Activated CD4-positive, alpha-beta T cell treated with anti-CD3 and anti-CD28 coated beads for 48 hours (primary cell): Measurements from ENCODE around the gene ADAM22.

Experiments
- DNase-seq: peaks from one replicate; pipeline ENCODE4 v3.0.0-alpha.2; 2020

The ADAM22 gene

DNA sequence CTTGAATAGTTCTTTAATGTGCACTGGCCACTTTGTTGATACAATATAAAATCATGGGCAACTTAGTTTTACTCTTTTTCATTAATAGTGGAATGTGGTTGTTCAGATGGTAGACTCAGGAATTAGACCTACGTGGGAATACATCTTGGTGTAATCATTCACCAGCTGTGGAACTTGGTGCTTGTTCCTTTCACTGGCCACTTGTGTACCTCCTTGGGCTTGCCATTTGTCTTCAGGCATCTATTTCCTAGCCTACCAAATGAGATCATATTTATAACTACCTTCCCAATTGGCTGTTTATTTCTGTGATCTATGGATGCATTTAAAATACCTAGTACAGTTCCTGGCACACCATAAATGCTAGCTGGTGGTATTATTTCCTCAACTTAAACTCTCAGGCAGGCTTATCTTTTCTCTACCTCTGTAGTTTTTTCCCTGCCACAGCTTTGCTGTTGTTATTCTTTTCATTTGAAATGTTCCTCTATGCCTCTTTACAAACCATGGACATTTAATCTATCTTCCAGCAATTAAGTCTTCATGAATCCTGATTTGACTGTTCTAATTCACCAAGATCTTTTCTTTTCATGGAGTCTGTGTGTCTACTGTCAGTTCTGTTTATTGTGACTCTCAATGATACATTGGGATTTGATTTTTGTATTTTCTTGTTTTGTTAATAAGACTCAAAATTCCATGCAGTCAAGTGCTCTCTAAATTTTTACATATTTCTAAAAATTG, 113.0 kb downstream of the ADAM22 start:
- DNase-seq = no peak

- no peak for DNase-seq
Observed at GRCh38 chr7:88057655-88058054, 123.6 kb downstream of the ADAM22 start.

GRCh38 chr7:88062238-88062637, 128.2 kb downstream of the ADAM22 start:
- no peak for DNase-seq

DNA sequence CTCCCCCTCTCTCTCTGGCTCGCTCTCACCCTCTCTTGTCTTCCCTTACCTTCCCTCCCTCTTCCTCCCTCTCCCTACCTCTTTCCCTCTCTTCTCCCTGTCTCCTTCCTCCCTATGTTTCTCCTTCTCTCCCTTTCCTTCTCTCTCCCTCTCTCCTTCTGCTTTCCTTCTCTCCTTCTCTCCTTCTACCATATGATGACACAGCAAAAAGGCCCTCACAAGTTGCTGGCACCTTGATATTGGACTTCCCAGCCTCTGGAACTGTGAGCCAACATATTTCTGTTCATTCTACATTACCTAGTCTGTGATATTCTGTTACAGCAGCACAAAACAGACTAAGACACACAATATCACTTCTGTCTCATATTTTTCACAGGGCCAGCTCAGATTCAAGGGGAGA, 135.0 kb downstream of the ADAM22 start:
- no peak for DNase-seq

DNA sequence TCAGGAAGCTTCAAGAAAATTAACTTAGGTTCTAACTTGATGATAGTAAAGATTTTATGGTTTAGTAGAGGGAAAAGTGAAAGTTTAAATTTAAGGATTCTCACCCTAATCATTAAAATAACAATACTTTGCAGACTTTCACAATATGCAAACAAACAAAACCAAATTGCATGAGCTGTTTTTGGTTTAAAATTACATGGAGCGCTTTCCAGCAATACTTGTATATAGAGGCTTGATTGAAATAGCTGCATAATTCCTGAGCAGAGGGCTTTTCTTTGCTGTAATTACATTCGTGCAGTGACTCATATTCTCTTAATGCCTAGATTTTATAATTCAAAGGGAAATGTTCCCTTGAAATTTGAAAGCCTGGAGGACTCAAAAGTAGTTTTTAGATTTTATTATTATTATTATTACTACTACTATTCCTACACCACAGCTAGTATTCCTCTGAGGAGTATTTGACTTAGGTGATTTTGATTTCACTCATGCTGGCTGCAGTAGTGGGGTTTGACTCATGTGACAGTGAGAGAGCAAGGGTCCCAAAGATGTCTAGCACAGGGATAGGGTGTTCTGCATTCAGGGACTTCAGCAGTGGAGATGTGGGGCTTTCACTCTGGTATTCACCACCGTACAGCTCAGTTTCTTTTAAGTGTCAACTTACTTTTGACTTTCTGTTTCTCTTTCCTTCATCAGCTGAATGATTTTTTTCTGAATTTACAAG, 138.1 kb downstream of the ADAM22 start:
- no peak for DNase-seq

- no peak for DNase-seq
Observed at GRCh38 chr7:88072715-88073055, 138.6 kb downstream of the ADAM22 start.

- no peak for DNase-seq
Observed at GRCh38 chr7:88073626-88074025, 139.6 kb downstream of the ADAM22 start.

GRCh38 chr7:88075216-88075615, 141.2 kb downstream of the ADAM22 start:
- DNase-seq = no peak

DNA sequence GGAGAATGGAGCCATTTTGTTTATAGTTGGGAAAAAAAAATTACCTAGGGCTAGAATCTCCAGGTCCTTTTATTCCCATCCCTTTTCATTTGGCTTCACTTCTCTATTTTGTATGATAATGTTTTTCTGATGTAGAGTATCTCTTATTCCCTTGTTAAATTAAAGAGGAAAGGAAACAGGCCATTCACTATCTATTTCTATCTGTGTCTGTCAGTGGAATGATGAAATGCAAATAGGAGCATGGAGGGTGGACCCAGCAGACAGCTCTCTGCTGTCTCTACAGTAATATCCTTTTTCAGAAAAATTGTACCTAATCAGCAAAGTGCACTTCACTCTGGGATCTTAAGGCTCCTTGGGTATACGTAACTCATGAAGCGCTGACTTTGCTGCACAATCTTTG, 149.8 kb downstream of the ADAM22 start:
- DNase-seq = no peak

GRCh38 chr7:88089561-88089960, 155.5 kb downstream of the ADAM22 start:
- no peak for DNase-seq

- DNase-seq = no peak
Observed at GRCh38 chr7:88090240-88090639, 156.2 kb downstream of the ADAM22 start.

GRCh38 chr7:88090671-88091070, 156.6 kb downstream of the ADAM22 start:
- no peak for DNase-seq

DNA sequence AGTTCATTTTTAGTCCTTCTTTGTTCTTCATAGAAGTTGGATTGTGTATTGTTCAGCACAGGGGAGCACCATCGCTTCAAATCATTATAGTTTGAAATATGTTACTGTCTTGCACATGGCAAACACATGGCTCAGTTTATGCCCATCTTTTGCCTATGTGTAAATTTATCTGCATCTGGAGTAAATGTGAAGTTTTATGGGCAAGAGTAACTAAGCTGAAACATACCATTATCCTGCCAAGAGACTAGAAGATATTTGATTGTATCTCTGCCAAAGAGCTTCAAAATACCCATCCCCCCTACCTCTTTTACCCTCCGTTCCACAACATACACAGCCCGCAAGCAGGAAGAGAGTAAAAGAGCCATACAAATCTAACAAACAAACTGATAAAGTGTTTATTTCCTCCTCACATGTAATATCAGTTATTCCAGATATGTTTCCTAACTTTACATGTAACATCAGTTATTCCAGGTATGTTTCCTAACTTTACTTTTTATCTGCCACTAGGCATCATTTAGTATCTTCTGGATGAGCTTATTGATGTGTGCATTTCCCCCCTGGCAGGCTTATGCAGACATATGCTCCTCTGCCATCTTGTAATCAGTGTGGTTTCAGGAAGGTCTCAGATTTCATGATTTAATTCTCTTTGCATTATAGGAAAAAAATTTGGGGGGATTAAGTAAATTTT, 158.1 kb downstream of the ADAM22 start:
- no peak for DNase-seq

DNA sequence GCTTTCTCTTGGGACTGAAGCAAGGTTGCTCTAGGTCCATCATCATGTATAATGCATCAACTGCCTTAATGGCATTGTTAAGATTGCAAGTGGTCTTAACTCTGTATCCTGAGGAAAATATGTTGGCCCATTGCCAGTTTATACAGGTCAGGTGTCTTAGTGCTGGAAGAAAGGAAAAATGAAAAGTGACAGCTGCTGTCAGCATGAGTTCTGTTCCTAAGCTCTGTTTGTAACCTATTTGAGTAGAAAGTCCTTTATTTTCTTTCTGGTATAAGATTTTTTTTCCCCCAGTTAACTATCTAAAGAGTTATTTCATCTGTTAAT, 158.6 kb downstream of the ADAM22 start:
- DNase-seq = no peak

GRCh38 chr7:88101769-88102168, 167.7 kb downstream of the ADAM22 start:
- peak; percentile 5 for DNase-seq

DNA sequence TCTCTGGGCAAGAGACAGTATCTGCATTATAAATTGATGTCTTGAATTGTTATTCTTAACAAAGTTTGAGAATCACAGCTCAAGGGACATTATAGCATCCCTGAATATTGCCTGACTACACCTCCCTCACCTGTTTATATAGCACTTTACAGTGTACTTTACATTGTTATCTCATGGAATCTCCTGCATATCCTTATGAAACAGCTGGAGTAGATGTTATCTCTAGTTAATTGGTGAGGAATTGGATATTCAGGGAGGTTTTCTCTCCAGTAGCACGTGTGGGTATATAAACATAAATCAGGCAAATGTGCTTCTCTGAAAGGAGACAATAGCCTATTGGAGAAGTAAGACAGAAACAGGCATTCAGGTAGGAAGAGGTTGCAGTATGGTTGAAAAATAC, 168.6 kb downstream of the ADAM22 start:
- DNase-seq = no peak

DNA sequence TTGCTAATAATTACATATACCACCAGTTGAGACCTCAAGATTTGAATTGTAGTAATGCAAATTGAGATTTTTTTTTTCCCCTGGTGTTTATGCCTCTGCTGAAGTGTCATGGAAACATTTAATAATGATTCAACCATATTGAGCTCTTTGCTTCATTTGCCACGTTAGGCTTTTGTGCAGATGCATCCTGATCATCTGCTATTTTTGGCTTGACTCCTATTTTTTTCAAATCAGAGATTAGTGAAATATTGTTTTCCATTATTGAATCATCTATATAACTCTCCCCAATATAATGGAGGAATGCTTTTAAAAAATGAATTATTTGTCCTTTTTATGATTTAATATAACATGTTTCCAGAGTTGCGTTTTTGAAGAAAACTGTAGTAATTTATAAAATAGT, 170.7 kb downstream of the ADAM22 start:
- DNase-seq = no peak

DNA sequence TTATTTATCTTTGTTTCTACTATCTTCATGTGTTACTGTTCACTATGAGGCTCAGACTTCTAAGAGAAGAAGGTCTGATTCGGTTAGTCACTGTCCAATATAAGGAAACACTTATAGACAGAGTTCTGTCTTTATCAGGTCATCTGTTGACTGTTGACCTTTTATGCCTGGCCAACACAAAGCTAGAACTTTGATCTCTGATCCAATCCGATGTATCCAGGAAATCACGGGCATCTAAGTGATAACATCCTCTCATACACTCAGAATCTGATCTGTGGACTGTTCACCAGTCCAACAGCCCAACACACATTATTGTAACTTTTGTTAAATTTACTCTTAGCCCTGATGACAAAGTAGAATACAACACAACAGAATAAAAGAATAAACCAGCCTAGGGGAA, 171.2 kb downstream of the ADAM22 start:
- DNase-seq = no peak

- DNase-seq = peak; percentile 37
Observed at GRCh38 chr7:88106434-88106833, 172.4 kb downstream of the ADAM22 start.

DNA sequence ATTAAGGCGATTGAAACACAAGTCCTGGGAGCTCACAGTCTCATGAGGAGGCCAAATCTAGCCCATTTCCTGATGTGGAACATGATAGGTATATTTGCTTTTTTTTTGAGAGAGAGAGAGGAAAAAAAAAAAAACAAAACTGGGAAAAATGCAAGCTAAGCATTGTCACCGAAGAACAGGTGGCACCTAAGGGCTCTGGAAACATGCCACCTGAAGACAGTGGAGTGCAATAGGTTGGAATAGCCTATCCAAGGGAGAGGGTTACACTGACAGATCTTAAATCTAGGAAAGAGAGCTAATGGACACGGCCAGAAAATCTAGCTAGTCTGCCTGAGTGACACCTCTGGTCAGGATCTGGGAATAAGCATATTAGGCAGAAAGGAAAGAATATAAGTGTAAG, 175.6 kb downstream of the ADAM22 start:
- DNase-seq = no peak

DNA sequence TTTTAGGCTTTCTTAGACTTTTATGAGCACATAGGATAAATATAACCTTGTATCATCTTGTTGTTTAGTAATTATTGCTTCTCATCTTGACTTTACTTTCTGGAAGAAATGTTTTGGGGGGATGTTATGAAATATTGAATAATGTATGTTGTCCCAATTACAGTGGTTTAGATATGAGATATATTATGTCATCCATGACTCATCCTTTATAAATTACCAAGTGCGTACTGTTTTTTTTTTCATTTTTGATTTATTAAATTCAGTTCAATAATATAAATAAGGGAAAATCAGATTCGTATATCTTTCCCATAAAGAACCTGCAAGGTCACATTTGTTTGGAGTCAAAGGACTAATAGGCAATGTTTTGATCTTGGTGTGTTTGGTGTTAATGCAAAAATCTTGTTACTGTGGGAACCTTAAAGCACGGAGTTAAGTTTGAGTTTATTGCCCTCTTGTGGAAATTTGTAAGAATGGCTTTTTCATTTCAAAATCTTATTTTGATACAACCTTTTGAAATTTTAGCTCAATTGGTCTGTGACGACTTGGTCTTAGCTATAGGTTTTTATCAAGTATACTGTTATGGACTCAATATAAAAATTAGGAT, 177.2 kb downstream of the ADAM22 start:
- no peak for DNase-seq

- DNase-seq = no peak
Observed at GRCh38 chr7:88111954-88112471, 178.0 kb downstream of the ADAM22 start.

- no peak for DNase-seq
Observed at GRCh38 chr7:88115258-88115796, 181.3 kb downstream of the ADAM22 start.
